AG04450 (cell line): ENCODE results near the gene EPB41L2. TPM values are rescaled to one million over a fixed set of nuclear protein-coding genes. Genes with fewer than 3 reads are reported as not detected.

Experiments
- CTCF ChIA-PET: fragments of 300-600, 350-600 bp; formaldehyde crosslinking; extraction: SDS; loops from one replicate; lab custom pipeline; 2022; ENCODE audit warnings: antibody characterized with exemption, inconsistent platforms; lab: Charles Lee
- POLR2A ChIA-PET: fragments of 350-600 bp; formaldehyde crosslinking; extraction: SDS; loops from one replicate; lab custom pipeline; 2021; ENCODE audit warnings: antibody characterized with exemption, inconsistent platforms; lab: Yijun Ruan, JAX
- DNase-seq: peaks from one replicate; pipeline ENCODE4 v3.0.0-alpha.2; 2011; ENCODE audit warnings: low read depth, low spot score
- H3K27ac ChIP-seq: one replicate; pipeline ENCODE4 v1.5.1; 2012; ENCODE audit warnings: low read depth, low read length, control low read depth
- H3K27me3 ChIP-seq: one replicate; pipeline ENCODE4 v1.6.0; 2012; ENCODE audit warnings: low read length; ENCODE audit not compliant: control insufficient read depth, insufficient read depth
- H3K4me3 ChIP-seq: 2 replicates; pipeline ENCODE4 v1.5.1; 2011; ENCODE audit warnings: mild to moderate bottlenecking, low read depth, low read length, control low read depth
- H3K9me3 ChIP-seq: 2 replicates; pipeline ENCODE4 v1.5.1; 2012; ENCODE audit warnings: low read length; ENCODE audit not compliant: control insufficient read depth, insufficient read depth
- polyA plus RNA-seq: library from polyadenylated mRNA; depleted of rRNA; stranded (reverse); fragments of >200 nt; gene quantifications from 2 replicates; pipeline ENCODE4 v1.2.3, GENCODE V29; 2011
- TF ChIP-seq, protein P1 (sequence below): IDR thresholded peaks from 2 replicates; pipeline ENCODE4 v1.5.1; 2011; ENCODE audit warnings: low read depth, low read length, control low read depth, inconsistent platforms

The EPB41L2 gene
- polyA plus RNA-seq, 1 experiment = 165 TPM

DNA sequence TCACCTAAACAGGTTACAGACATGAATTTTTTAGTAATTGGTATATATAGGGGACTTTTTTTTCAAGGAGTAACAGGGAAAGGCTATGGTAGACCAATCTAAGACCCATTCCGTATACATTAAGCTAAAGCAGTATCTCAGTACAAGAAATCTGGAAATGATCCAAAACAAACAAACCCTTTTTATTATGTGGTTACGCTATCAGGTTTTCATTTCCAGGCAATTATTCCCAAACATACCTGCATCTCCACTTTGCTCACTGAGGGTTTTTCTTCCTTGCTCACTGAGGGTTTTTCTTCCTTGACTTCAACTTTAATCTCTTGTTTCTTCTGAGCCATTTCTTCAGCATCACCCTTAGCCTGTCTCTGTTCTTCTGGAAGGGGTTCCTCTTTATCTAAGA, 107.3 kb downstream of the EPB41L2 start:
- no peak for DNase-seq
- ChIA-PET CTCF (no interaction called here), POLR2A (no interaction called here)
- no peaks in the 10 kb centered on the region for H3K9me3 ChIP-seq
- no peaks in the 10 kb centered on the region for H3K27me3 ChIP-seq
- TF ChIP-seq, protein P1, sequence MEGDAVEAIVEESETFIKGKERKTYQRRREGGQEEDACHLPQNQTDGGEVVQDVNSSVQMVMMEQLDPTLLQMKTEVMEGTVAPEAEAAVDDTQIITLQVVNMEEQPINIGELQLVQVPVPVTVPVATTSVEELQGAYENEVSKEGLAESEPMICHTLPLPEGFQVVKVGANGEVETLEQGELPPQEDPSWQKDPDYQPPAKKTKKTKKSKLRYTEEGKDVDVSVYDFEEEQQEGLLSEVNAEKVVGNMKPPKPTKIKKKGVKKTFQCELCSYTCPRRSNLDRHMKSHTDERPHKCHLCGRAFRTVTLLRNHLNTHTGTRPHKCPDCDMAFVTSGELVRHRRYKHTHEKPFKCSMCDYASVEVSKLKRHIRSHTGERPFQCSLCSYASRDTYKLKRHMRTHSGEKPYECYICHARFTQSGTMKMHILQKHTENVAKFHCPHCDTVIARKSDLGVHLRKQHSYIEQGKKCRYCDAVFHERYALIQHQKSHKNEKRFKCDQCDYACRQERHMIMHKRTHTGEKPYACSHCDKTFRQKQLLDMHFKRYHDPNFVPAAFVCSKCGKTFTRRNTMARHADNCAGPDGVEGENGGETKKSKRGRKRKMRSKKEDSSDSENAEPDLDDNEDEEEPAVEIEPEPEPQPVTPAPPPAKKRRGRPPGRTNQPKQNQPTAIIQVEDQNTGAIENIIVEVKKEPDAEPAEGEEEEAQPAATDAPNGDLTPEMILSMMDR = no peak
- H3K4me3 ChIP-seq = no peak overlapping the region
- no peak overlapping the region for H3K27ac ChIP-seq

- H3K27me3 ChIP-seq = no peaks in the 10 kb centered on the region
- DNase-seq = no peak
- H3K9me3 ChIP-seq = no peaks in the 10 kb centered on the region
- H3K27ac ChIP-seq = no peak overlapping the region
- POLR2A ChIA-PET = no interaction called here
- CTCF ChIA-PET = no interaction called here
- H3K4me3 ChIP-seq = no peak overlapping the region
- TF ChIP-seq, protein P1 = no peak
Observed at GRCh38 chr6:130949553-130949952, 113.5 kb downstream of the EPB41L2 start.

DNA sequence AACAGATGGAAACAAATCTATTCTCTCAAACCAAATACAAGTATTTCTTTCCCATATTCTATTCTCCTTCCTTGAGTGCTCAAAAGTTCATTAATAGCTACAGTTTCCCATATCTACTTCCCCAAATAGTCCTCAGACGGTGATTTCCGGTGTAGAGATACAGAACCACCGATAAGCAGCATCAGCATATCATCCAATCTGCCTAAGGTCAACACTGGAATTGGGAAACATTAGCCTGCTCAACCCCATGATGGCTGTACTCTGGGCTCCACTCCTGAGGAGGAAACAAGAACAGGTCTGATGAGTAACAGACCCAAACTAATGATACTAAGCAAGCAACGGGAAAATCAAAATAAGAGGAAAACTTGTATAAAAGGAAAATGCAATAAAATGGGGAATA, 115.6 kb downstream of the EPB41L2 start:
- H3K4me3 ChIP-seq = no peak overlapping the region
- no peak for DNase-seq
- no peaks in the 10 kb centered on the region for H3K9me3 ChIP-seq
- H3K27ac ChIP-seq = no peak overlapping the region
- ChIA-PET POLR2A (interaction anchor here (1.2 kb wide), 1 partner anchor 20 kb away, joined by 3 read pairs; no protein-coding TSS in a partner anchor), CTCF (interaction anchor here (1.3 kb wide), 1 partner anchor 220 kb away, joined by 3 read pairs; no protein-coding TSS in a partner anchor)
- TF ChIP-seq, protein P1 = no peak
- no peaks in the 10 kb centered on the region for H3K27me3 ChIP-seq

- ChIA-PET POLR2A (no interaction called here), CTCF (interaction anchor here (1.3 kb wide), 1 partner anchor 221 kb away, joined by 3 read pairs; no protein-coding TSS in a partner anchor)
- H3K27ac ChIP-seq = no peak overlapping the region
- TF ChIP-seq, protein P1 = no peak
- H3K4me3 ChIP-seq = no peak overlapping the region
- H3K27me3 ChIP-seq = no peaks in the 10 kb centered on the region
- no peaks in the 10 kb centered on the region for H3K9me3 ChIP-seq
- no peak for DNase-seq
Observed at GRCh38 chr6:130946076-130946475, 117.0 kb downstream of the EPB41L2 start.

DNA sequence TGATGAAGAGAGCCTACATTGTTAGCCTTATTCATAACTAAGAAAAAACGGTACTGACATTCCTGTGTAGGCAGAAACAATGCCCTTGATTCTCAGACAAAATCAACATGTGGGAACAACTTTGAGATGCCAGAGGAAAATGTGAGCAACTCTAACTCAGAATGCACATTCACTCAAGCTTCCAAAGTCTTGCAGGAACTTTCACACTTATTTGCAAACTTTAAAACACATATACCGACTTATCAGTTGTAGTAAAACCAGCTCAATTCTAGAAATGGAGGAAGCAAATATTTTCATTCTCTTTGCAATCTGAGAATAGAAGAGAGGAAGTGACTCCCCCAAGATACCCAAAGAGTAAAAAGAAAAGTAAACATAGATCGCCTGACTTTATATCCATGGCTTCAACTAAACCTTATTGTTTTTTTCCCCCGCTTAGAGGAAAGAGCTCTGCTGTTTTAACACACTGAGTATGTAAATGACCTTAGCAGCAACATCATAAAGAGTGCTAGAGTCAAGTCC, 117.6 kb downstream of the EPB41L2 start:
- Histone ChIP-seq H3K27me3 (no peaks in the 10 kb centered on the region), H3K4me3 (no peak overlapping the region), H3K27ac (no peak overlapping the region), H3K9me3 (no peaks in the 10 kb centered on the region)
- ChIA-PET POLR2A (interaction anchor here (0.7 kb wide), 1 partner anchor 22 kb away, joined by 3 read pairs; no protein-coding TSS in a partner anchor), CTCF (no interaction called here)
- TF ChIP-seq, protein P1 = no peak
- no peak for DNase-seq
